ENCODE measurements around the gene AGXT.

DNA sequence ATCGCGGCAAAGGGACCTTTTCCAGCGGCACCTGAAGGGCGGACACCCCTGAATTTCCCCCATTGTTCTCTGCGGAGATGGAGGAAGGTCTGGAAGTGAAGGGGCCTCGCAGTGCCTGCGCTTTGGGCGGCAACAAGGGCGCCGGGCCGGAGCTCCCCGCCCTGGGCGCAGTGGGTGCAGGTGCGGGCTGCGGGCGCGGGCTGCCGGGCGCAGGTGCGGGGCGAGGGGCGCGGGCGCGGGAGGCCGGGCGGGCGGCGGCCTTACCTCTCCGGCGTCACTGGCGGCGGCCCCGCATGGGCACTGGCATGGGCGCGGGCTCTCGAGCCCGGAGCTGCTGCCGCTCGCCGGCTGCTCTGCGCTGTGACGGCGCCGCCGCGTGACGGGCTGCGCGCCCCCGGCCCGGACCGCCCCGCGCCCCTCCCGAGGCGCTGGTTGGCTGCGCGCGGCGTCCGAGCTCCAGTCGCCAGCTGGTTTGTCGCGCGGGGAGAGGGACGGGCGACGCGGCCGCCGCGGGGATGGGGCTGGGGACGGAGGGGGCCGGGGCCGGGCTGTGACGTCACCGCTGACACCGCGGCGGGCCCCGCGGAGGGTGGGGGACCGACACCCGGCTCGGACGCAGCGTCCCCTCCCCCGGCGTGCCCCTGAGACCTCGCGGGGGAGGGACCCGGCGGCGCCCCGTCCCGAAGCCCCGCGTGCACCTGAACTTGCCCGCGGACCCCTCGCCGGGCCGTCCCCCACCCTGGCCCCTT lies 48.6 kb upstream of the AGXT start, which contains the start of gene KIF1A:
- TF ChIP-seq, protein P1, sequence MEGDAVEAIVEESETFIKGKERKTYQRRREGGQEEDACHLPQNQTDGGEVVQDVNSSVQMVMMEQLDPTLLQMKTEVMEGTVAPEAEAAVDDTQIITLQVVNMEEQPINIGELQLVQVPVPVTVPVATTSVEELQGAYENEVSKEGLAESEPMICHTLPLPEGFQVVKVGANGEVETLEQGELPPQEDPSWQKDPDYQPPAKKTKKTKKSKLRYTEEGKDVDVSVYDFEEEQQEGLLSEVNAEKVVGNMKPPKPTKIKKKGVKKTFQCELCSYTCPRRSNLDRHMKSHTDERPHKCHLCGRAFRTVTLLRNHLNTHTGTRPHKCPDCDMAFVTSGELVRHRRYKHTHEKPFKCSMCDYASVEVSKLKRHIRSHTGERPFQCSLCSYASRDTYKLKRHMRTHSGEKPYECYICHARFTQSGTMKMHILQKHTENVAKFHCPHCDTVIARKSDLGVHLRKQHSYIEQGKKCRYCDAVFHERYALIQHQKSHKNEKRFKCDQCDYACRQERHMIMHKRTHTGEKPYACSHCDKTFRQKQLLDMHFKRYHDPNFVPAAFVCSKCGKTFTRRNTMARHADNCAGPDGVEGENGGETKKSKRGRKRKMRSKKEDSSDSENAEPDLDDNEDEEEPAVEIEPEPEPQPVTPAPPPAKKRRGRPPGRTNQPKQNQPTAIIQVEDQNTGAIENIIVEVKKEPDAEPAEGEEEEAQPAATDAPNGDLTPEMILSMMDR (IDR thresholded peaks at IDR 0.05), result no peak
- TF ChIP-seq POLR2A (IDR thresholded peaks at IDR 0.05) (no peak), EP300 (IDR thresholded peaks at IDR 0.05) (no peak), POLR2AphosphoS5 (IDR thresholded peaks at IDR 0.05) (no peak)
